Keratinocyte (primary cell): ENCODE results near the gene CLEC17A.

Source experiments
- EZH2 ChIP-seq: IDR thresholded peaks from one replicate; pipeline ENCODE4 v1.6.1; 2012; ENCODE audit warnings: inconsistent platforms, mild to moderate bottlenecking, low read length, moderate library complexity
- TF ChIP-seq, protein P1 (sequence below), 3 experiments: IDR thresholded peaks in 1 of 3; conservative IDR thresholded peaks in 1 of 3; optimal IDR thresholded peaks in 1 of 3; 2 replicates in 2 of 3; 3 replicates in 1 of 3; pipeline versions ENCODE3 to v1.5.1; 2011; ENCODE audit warnings: low read length in 3 of 3, mild to moderate bottlenecking in 3 of 3, moderate library complexity in 2 of 3, control low read depth in 1 of 3, inconsistent platforms in 1 of 3; ENCODE audit not compliant: insufficient read depth in 2 of 3; ENCODE audit errors: extremely low read depth in 1 of 3

DNA sequence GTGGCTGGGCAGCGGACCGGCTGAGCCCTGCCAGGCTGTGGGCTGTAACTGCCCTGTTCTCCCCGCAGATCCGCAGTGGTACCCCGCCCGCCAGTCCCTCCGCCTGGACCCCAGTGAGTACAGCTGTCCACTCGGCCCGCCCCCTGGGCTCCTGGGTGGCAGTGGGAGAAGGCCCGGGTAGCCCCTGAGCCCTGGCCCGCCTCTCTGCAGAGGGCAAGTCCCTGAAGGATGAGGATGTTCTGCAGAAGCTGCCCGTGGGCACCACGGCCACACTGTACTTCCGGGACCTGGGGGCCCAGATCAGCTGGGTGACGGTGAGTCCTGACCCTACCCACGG, 19.3 kb upstream of the CLEC17A start:
- TF ChIP-seq, protein P1, sequence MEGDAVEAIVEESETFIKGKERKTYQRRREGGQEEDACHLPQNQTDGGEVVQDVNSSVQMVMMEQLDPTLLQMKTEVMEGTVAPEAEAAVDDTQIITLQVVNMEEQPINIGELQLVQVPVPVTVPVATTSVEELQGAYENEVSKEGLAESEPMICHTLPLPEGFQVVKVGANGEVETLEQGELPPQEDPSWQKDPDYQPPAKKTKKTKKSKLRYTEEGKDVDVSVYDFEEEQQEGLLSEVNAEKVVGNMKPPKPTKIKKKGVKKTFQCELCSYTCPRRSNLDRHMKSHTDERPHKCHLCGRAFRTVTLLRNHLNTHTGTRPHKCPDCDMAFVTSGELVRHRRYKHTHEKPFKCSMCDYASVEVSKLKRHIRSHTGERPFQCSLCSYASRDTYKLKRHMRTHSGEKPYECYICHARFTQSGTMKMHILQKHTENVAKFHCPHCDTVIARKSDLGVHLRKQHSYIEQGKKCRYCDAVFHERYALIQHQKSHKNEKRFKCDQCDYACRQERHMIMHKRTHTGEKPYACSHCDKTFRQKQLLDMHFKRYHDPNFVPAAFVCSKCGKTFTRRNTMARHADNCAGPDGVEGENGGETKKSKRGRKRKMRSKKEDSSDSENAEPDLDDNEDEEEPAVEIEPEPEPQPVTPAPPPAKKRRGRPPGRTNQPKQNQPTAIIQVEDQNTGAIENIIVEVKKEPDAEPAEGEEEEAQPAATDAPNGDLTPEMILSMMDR (optimal IDR thresholded peaks at IDR 0.05 in 1 of 3, IDR thresholded peaks at IDR 0.05 in 1 of 3, conservative IDR thresholded peaks at IDR 0.05 in 1 of 3; ENCODE audit: extremely low read depth in 1 of 3, insufficient read depth in 2 of 3, low read length in 3 of 3): no peak
- no peak for TF ChIP-seq EZH2
